ENCODE results near the gene ENOX1. TPM values are rescaled to one million over a fixed set of nuclear protein-coding genes. Genes with fewer than 3 reads are reported as not detected.

Gene ENOX1
- total and polyA plus RNA-seq, 7 donors: 0.23 to 20.2 (median 11.1) TPM

DNA sequence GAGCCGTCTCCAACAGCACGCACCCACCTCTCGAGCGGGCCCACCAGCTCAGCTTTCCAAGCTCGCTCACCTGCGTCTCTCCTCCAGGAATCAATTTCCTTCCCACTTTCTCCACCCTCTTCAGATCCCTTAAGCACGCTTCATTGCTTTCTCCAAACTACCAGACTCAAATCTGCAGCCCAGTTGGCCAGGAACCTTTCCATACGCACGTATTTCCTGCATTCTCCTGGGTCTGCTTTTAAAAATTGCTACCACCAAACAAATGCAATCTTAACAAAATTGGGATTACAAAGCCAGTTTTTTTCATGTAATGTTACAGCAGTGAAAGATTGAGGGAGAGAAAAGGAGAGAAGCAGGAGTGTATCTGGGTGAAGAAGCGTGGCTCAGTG lies 1.5 kb downstream of the ENOX1 start:
- H3K27ac ChIP-seq: peak overlapping the region; percentile 89 to 93 (median 92)
- peaks cover 0 to 38% (median 22%) of the 10 kb centered on the region in 4 donors for H3K4me1 ChIP-seq
- no peaks in the 10 kb centered on the region for H3K27me3 ChIP-seq
- H3K4me3 ChIP-seq: peak overlapping the region; percentile 79 to 89 (median 82)
- DNase-seq: no peak
- 49 to 56% methylated on average over 10 of the region's 10 CpGs for WGBS, 2 donors
- intact Hi-C loops (cut with DNase I): loop anchor here (5.0 kb wide), 7 partner anchors 103 to 418 kb away; no protein-coding TSS in a partner anchor
- TF ChIP-seq EP300 (IDR thresholded peaks at IDR 0.05): no peak
- TF ChIP-seq POLR2AphosphoS5 (IDR thresholded peaks at IDR 0.05): no peak
- no peak for TF ChIP-seq POLR2A (IDR thresholded peaks at IDR 0.05)
- TF ChIP-seq, protein P1, sequence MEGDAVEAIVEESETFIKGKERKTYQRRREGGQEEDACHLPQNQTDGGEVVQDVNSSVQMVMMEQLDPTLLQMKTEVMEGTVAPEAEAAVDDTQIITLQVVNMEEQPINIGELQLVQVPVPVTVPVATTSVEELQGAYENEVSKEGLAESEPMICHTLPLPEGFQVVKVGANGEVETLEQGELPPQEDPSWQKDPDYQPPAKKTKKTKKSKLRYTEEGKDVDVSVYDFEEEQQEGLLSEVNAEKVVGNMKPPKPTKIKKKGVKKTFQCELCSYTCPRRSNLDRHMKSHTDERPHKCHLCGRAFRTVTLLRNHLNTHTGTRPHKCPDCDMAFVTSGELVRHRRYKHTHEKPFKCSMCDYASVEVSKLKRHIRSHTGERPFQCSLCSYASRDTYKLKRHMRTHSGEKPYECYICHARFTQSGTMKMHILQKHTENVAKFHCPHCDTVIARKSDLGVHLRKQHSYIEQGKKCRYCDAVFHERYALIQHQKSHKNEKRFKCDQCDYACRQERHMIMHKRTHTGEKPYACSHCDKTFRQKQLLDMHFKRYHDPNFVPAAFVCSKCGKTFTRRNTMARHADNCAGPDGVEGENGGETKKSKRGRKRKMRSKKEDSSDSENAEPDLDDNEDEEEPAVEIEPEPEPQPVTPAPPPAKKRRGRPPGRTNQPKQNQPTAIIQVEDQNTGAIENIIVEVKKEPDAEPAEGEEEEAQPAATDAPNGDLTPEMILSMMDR (IDR thresholded peaks at IDR 0.05): no peak
- no peaks in the 10 kb centered on the region for H3K36me3 ChIP-seq
- H3K9me3 ChIP-seq: no peaks in the 10 kb centered on the region

DNA sequence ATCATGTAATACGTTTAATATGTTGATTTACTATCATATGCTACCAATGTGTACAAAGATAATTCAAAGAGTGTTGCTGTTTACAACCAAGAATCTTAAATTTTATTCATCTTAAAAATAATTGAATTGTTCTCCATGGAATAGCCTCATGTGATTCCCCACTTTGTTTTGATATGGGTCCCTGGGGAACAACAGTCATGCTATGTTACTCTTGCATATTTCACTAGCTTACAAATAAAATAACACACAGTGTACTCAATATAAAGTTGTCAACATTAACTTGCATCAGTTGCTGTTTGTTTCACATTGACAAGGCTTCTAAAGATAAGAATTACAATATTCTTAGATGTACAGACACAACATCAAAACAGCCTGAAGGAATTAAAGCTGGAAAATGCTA lies 2.3 kb downstream of the ENOX1 start:
- Histone ChIP-seq H3K27me3 (no peaks in the 10 kb centered on the region), H3K36me3 (no peaks in the 10 kb centered on the region), H3K4me1 (peaks cover 0 to 38% (median 22%) of the 10 kb centered on the region in 4 donors), H3K27ac (peak overlapping the region; percentile 89 to 93 (median 92)), H3K9me3 (no peaks in the 10 kb centered on the region), H3K4me3 (peak overlapping the region in 3 of 4 donors; percentile 79 to 89 (median 84))
- intact Hi-C loops (cut with DNase I): no loop called here
- DNase-seq: no peak
- TF ChIP-seq POLR2AphosphoS5 (IDR thresholded peaks at IDR 0.05): no peak
- TF ChIP-seq EP300 (IDR thresholded peaks at IDR 0.05): no peak
- TF ChIP-seq POLR2A (IDR thresholded peaks at IDR 0.05): no peak
- TF ChIP-seq, protein P1 (IDR thresholded peaks at IDR 0.05): no peak
- 76 to 79% methylated on average over 1 of the region's 1 CpG for WGBS, 2 donors

DNA sequence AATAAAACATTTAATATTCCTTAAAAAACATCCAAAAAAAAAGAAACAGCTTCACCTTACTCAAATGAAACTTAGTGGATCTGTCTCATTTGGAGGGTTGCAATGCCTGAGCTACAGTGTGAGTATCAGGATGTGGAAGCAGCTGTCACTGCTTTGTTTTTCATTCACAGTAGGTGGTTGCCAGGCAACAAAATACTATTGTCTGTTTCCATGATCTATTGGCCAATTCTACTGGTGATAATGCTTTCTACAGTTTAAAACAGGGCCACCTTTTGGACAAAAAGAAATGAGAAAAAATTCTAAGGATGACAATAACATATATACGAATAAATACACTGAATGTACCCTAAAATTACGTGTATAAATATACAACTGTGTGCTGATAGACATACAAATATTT lies 3.0 kb downstream of the ENOX1 start:
- H3K4me3 ChIP-seq: no peak overlapping the region
- TF ChIP-seq POLR2A (IDR thresholded peaks at IDR 0.05): no peak
- no peak for TF ChIP-seq POLR2AphosphoS5 (IDR thresholded peaks at IDR 0.05)
- TF ChIP-seq, protein P1 (IDR thresholded peaks at IDR 0.05): no peak
- no peak for TF ChIP-seq EP300 (IDR thresholded peaks at IDR 0.05)
- H3K4me1 ChIP-seq: peaks cover 0 to 38% (median 22%) of the 10 kb centered on the region in 4 donors
- no peaks in the 10 kb centered on the region for H3K36me3 ChIP-seq
- no peaks in the 10 kb centered on the region for H3K9me3 ChIP-seq
- intact Hi-C loops (cut with DNase I): no loop called here
- H3K27ac ChIP-seq: peak overlapping the region in 3 of 4 donors; percentile 89 to 93 (median 92)
- WGBS, 2 donors: 37 to 84% methylated on average over 2 of the region's 2 CpGs
- H3K27me3 ChIP-seq: no peaks in the 10 kb centered on the region
- no peak for DNase-seq

DNA sequence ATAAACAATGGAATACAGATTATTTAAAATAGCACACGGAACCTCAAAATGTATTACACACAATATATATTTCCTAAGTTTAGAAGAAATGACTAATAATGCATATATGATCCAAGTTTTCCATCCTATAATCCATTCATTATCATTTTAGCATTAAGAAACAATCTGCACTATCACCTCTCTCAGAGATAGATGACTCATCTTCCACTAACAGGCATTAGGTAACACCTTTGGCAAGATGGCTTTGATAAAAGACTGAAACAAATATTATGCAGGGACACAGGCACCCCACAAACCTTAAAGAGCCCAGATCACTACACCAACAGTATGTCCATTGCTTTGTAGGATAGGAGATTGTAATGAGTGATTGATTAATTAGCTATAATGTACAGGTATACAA lies 4.1 kb downstream of the ENOX1 start:
- intact Hi-C loops (cut with DNase I): no loop called here
- no peaks in the 10 kb centered on the region for H3K9me3 ChIP-seq
- H3K4me1 ChIP-seq: peaks cover 0 to 39% (median 17%) of the 10 kb centered on the region in 4 donors
- H3K36me3 ChIP-seq: no peaks in the 10 kb centered on the region
- no peak for DNase-seq
- TF ChIP-seq POLR2AphosphoS5 (IDR thresholded peaks at IDR 0.05): no peak
- TF ChIP-seq, protein P1 (IDR thresholded peaks at IDR 0.05): no peak
- no peak for TF ChIP-seq EP300 (IDR thresholded peaks at IDR 0.05)
- TF ChIP-seq POLR2A (IDR thresholded peaks at IDR 0.05): no peak
- WGBS, 2 donors: 93 to 98% methylated on average over 1 of the region's 1 CpG
- peak overlapping the region in 2 of 4 donors; percentile 92 to 93 for H3K27ac ChIP-seq
- no peaks in the 10 kb centered on the region for H3K27me3 ChIP-seq
- H3K4me3 ChIP-seq: no peak overlapping the region

DNA sequence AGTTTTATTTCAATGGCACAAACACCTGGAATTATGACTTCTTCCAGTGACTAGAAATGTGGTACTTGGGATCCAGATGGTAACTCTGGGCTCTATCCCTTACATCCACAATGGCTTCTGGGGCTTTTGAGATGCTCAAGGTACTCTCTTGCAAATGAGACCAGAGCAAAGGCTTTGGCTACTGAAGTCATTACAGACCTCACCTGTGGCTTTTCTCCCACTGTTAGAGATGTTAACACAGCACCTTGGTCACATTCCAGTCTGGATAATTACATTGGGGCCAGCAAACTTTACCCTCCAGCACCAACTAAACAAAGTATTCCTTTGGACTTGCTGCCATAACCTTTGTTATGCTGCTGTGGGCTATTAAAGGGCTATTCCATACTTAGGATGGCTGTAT lies 6.1 kb downstream of the ENOX1 start:
- no peak for DNase-seq
- no peak for TF ChIP-seq POLR2A (IDR thresholded peaks at IDR 0.05)
- TF ChIP-seq POLR2AphosphoS5 (IDR thresholded peaks at IDR 0.05): no peak
- no peak for TF ChIP-seq EP300 (IDR thresholded peaks at IDR 0.05)
- TF ChIP-seq, protein P1 (IDR thresholded peaks at IDR 0.05): no peak
- H3K4me3 ChIP-seq: no peak overlapping the region
- H3K27me3 ChIP-seq: no peaks in the 10 kb centered on the region
- H3K4me1 ChIP-seq: peaks cover 0 to 40% (median 13%) of the 10 kb centered on the region in 4 donors
- intact Hi-C loops (cut with DNase I): no loop called here
- H3K27ac ChIP-seq: no peak overlapping the region
- H3K9me3 ChIP-seq: no peaks in the 10 kb centered on the region
- H3K36me3 ChIP-seq: no peaks in the 10 kb centered on the region
